Upper lobe of left lung (tissue), 6 donors: ENCODE data around the gene FAM221A. TPM values are rescaled to one million over a fixed set of nuclear protein-coding genes. Genes with fewer than 3 reads are reported as not detected.
A peak's percentile ranks its signal among the peaks of the same experiment; 100 is the strongest.

Experiments used
- ATAC-seq, 2 donors: fragments of 200-7000 bp; cut with Tn5 transposase; one replicate each; pipeline ENCODE4 v1.9.1; 2022; ENCODE audit warnings: mild to moderate bottlenecking in 2 of 2, moderate library complexity in 2 of 2; ENCODE audit not compliant: low FRiP score in 2 of 2
- DNase-seq, 2 donors: peaks; one replicate each; pipeline ENCODE4 v3.0.0-alpha.2; 2019 to 2020
- H3K27ac ChIP-seq, 4 donors: fragments of 200-600 bp; sonication (generic); one replicate each; pipeline ENCODE4 v1.5.1; 2016 to 2019
- H3K27me3 ChIP-seq, 4 donors: fragments of 200-600 bp; sonication (generic); one replicate each; pipeline ENCODE4 v1.5.1; 2017 to 2019
- H3K36me3 ChIP-seq, 4 donors: fragments of 200-600 bp; sonication (generic); one replicate each; pipeline ENCODE4 v1.5.1; 2016 to 2019
- H3K4me1 ChIP-seq, 4 donors: fragments of 200-600 bp; sonication (generic); one replicate each; pipeline ENCODE4 v1.5.1; 2018 to 2019
- H3K4me3 ChIP-seq, 4 donors: fragments of 200-600 bp; sonication (generic); one replicate each; pipeline ENCODE4 v1.5.1; 2017 to 2019; ENCODE audit warnings: mild to moderate bottlenecking in 2 of 4, moderate library complexity in 1 of 4
- H3K9me3 ChIP-seq, 4 donors: fragments of 200-600 bp; sonication (generic); one replicate each; pipeline ENCODE4 v1.5.1; 2018 to 2019
- EP300 ChIP-seq, 4 donors: sonication (generic); formaldehyde crosslinking; IDR thresholded peaks; one replicate each; pipeline ENCODE4 v1.5.1; 2017; ENCODE audit warnings: antibody characterized with exemption in 4 of 4, control low read depth in 2 of 4
- POLR2A ChIP-seq, 4 donors: fragments of 450-650 bp; IDR thresholded peaks; one replicate each; pipeline ENCODE4 v1.5.1; 2016 to 2017; ENCODE audit warnings: antibody characterized with exemption in 4 of 4, mild to moderate bottlenecking in 2 of 4
- POLR2AphosphoS5 ChIP-seq, 2 donors: sonication (generic); formaldehyde crosslinking; IDR thresholded peaks; one replicate each; pipeline ENCODE4 v1.5.1; 2017; ENCODE audit warnings: antibody characterized with exemption in 2 of 2
- WGBS, 2 donors: methylation state at CpG; one replicate each; pipeline ENCODE4 v1.1.5; 2017 to 2018; 5-methylcytosine and 5-hydroxymethylcytosine counted together
- total RNA-seq, 6 donors: library from RNA; depleted of rRNA in 4 of 6; stranded (reverse); fragments of >200 nt in 4 of 6; gene quantifications; one replicate each; pipeline versions ENCODE4 v1.1.0 to v1.2.1, GENCODE V29; 2016 to 2021
- TF ChIP-seq, protein P1 (sequence below), 6 experiments: fragments of 450-650 bp in 4 of 6; fragments of 200-600 bp in 2 of 6; sonication (generic) in 2 of 6; IDR thresholded peaks; one replicate each; pipeline ENCODE4 v1.5.1; 2016 to 2019; ENCODE audit warnings: antibody characterized with exemption in 6 of 6
- donor health status: DM: no; HTN: no; CAD: no; lungs with moderate emphysema.
- donor health status: DM: no; HTN: yes; CAD: no; lungs with severe emphysema.

Gene FAM221A, protein sequence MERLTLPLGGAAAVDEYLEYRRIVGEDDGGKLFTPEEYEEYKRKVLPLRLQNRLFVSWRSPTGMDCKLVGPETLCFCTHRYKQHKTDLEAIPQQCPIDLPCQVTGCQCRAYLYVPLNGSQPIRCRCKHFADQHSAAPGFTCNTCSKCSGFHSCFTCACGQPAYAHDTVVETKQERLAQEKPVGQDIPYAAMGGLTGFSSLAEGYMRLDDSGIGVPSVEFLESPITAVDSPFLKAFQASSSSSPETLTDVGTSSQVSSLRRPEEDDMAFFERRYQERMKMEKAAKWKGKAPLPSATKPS
- total RNA-seq: 10 to 100 TPM in 4 of 6 donors, 1 to 10 TPM in 2; 7.9 to 19.4 (median 11.2) TPM

DNA sequence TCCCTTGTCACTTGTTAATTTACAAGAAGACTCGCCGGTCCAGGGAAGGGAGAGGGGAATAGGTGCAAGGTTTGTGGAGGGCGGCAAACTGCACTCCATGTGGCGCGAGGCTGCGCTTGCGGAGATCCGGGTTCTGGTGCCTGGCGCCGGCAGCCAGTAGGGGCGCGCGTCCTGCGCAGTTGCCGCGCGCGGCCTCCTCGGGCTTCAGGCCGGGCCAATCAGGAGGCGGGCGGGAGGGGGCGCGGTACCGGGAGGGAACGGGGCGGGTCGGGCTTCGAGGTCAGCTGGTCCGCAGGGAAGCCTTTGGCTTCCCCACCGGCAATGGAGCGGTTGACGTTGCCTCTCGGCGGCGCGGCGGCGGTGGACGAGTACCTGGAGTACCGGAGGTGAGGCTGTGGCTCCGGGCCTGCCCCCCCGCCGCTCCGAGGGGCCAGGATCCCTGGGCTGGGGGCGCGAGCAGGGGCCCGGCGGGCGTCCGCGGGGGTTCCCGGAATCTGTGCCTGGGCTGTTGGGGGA lies at the start of gene FAM221A:
Gene FAM221A, plus strand, starts transcription at position 302 of the 516 bp plus-strand sequence. Its CDS starts 20 bp downstream, at position 322.
- Histone ChIP-seq H3K27ac (peak within 1 kb of the TSS; percentile 81 to 91 (median 84)), H3K4me3 (peak within 1 kb of the TSS; percentile 62 to 84 (median 80)), H3K27me3 (peaks cover 0 to 1% (median 0%) of the 10 kb centered on the region in 4 donors), H3K4me1 (peaks cover 6 to 17% (median 8%) of the 10 kb centered on the region in 4 donors), H3K9me3 (no peaks in the 10 kb centered on the region), H3K36me3 (no peaks in the 10 kb centered on the region)
- DNase-seq (peak; percentile 91 to 97), ATAC-seq (peak; percentile 98 to 100)
- 0 to 2% methylated on average over 26 to 42 of the region's 53 CpGs for WGBS, 2 donors
- TF ChIP-seq POLR2AphosphoS5 (IDR thresholded peaks at IDR 0.05): peak; percentile 7 to 60
- TF ChIP-seq, protein P1, sequence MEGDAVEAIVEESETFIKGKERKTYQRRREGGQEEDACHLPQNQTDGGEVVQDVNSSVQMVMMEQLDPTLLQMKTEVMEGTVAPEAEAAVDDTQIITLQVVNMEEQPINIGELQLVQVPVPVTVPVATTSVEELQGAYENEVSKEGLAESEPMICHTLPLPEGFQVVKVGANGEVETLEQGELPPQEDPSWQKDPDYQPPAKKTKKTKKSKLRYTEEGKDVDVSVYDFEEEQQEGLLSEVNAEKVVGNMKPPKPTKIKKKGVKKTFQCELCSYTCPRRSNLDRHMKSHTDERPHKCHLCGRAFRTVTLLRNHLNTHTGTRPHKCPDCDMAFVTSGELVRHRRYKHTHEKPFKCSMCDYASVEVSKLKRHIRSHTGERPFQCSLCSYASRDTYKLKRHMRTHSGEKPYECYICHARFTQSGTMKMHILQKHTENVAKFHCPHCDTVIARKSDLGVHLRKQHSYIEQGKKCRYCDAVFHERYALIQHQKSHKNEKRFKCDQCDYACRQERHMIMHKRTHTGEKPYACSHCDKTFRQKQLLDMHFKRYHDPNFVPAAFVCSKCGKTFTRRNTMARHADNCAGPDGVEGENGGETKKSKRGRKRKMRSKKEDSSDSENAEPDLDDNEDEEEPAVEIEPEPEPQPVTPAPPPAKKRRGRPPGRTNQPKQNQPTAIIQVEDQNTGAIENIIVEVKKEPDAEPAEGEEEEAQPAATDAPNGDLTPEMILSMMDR (IDR thresholded peaks at IDR 0.05): peak; percentile 69 to 87 (median 80)
- TF ChIP-seq POLR2A (IDR thresholded peaks at IDR 0.05): peak in 2 of 4 donors; percentile 47 to 50
- peak in 1 of 4 donors; percentile 11 for TF ChIP-seq EP300 (IDR thresholded peaks at IDR 0.05)

DNA sequence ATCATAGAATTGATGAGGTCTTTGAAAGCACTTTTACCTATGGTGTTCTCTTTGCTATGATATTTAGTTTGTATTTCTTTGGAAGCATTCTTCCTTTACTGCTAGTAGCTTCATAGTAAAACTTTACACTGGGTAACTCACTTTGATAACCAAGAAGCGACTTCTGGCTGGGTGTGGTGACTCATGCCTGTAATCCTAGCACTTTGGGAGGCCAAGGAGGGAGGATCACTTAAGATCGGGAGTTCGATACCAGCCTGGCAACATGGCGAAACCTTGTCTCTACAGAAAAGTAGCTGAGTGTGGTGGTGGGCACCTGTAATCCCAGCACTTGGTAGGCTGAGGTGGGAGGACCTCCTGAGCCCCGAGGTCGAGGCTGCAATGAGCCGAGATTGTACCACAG lies 46.6 kb upstream of the FAM221A start:
- Histone ChIP-seq H3K4me3 (no peak overlapping the region), H3K36me3 (peaks cover 0 to 4% (median 0%) of the 10 kb centered on the region in 4 donors), H3K27me3 (no peaks in the 10 kb centered on the region), H3K27ac (no peak overlapping the region), H3K9me3 (no peaks in the 10 kb centered on the region), H3K4me1 (no peaks in the 10 kb centered on the region)
- ATAC-seq: no peak
- no peak for DNase-seq
- TF ChIP-seq POLR2A (IDR thresholded peaks at IDR 0.05) (no peak), EP300 (IDR thresholded peaks at IDR 0.05) (no peak), POLR2AphosphoS5 (IDR thresholded peaks at IDR 0.05) (no peak)
- TF ChIP-seq, protein P1 (IDR thresholded peaks at IDR 0.05): no peak
- 91 to 98% methylated on average over 7 of the region's 7 CpGs for WGBS, 2 donors

DNA sequence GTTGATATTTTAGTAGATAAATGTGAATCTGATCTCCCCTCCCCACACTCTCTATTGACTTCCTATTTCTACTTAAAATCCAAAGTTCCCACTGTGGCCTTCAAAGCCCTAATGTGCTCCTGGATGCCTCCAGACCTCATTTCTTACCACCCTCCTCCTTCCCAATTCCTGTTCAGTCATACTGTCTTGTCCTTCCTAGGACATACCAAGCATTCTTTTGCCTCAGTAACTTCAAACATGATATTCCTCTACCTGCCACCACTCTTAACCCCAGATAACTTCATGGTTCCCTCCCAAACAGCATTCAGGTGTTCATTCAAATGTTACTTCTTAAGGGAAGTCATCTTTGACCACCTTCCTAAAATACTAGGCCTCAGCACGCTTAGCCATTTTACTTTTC lies 34.2 kb upstream of the FAM221A start:
- H3K4me3 ChIP-seq: no peak overlapping the region
- no peaks in the 10 kb centered on the region for H3K9me3 ChIP-seq
- H3K27me3 ChIP-seq: no peaks in the 10 kb centered on the region
- WGBS, 2 donors: 96 to 100% methylated on average over 1 of the region's 1 CpG
- H3K4me1 ChIP-seq: no peaks in the 10 kb centered on the region
- H3K27ac ChIP-seq: no peak overlapping the region
- peaks cover 0 to 4% (median 0%) of the 10 kb centered on the region in 4 donors for H3K36me3 ChIP-seq
- TF ChIP-seq POLR2AphosphoS5 (IDR thresholded peaks at IDR 0.05) (no peak), POLR2A (IDR thresholded peaks at IDR 0.05) (no peak), EP300 (IDR thresholded peaks at IDR 0.05) (no peak)
- TF ChIP-seq, protein P1 (IDR thresholded peaks at IDR 0.05): no peak
- DNase-seq (no peak), ATAC-seq (no peak)

DNA sequence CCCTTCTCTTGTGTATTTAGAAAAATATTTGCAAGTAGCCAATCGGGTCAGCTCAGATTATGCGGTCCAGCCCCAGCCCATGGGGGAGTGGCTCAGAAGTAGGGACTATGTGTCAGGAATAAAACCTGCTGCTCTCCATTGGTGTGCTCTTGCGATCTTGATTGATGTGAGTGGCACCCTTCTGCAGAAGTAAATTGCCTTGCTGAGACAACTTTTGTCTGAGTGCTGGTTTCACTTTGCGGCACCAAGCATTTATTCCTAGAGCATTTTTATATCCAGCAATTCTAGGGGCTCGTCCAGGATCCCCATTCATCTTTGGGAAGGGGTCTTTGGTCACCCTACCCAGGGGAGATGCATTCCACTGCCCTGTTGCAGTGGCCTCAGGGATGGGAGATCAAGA lies 26.1 kb upstream of the FAM221A start:
- H3K9me3 ChIP-seq: peaks cover 7 to 32% (median 24%) of the 10 kb centered on the region in 4 donors
- H3K4me1 ChIP-seq: no peaks in the 10 kb centered on the region
- no peak for ATAC-seq
- H3K27ac ChIP-seq: no peak overlapping the region
- TF ChIP-seq POLR2A (IDR thresholded peaks at IDR 0.05): no peak
- no peak for DNase-seq
- WGBS, 2 donors: 76 to 93% methylated on average over 5 of the region's 5 CpGs
- no peaks in the 10 kb centered on the region for H3K36me3 ChIP-seq
- no peak overlapping the region for H3K4me3 ChIP-seq
- H3K27me3 ChIP-seq: no peaks in the 10 kb centered on the region

DNA sequence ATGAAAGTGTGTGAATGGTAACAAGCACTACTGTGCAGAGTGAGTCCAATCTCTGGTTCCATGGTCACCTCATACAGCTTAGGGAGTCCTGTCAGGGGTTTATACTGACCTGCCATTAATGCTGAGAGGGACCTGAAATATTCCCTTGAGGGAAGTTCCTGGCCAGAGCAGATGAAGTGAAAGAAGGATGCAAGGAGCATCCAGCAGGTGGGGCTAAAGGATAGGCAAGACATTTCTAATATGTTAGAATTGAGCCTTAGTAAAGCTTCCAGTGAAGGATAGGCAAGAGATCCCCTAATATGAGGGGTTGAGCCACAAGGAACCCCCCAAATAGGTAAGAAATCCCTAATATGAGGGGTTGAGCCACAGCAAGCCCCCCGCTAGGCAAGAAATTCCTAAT lies 25.5 kb upstream of the FAM221A start:
- Histone ChIP-seq H3K27me3 (no peaks in the 10 kb centered on the region), H3K4me3 (no peak overlapping the region), H3K4me1 (no peaks in the 10 kb centered on the region), H3K27ac (no peak overlapping the region), H3K9me3 (peaks cover 7 to 34% (median 27%) of the 10 kb centered on the region in 4 donors), H3K36me3 (no peaks in the 10 kb centered on the region)
- ATAC-seq (no peak), DNase-seq (no peak)
- TF ChIP-seq EP300 (IDR thresholded peaks at IDR 0.05) (no peak), POLR2A (IDR thresholded peaks at IDR 0.05) (no peak), POLR2AphosphoS5 (IDR thresholded peaks at IDR 0.05) (no peak)
- TF ChIP-seq, protein P1 (IDR thresholded peaks at IDR 0.05): peak in 1 of 6 experiments; percentile 30
- WGBS, 2 donors: 0 to 61% methylated on average over 1 of the region's 1 CpG
